ENCODE results near the gene DLG4.

DNA sequence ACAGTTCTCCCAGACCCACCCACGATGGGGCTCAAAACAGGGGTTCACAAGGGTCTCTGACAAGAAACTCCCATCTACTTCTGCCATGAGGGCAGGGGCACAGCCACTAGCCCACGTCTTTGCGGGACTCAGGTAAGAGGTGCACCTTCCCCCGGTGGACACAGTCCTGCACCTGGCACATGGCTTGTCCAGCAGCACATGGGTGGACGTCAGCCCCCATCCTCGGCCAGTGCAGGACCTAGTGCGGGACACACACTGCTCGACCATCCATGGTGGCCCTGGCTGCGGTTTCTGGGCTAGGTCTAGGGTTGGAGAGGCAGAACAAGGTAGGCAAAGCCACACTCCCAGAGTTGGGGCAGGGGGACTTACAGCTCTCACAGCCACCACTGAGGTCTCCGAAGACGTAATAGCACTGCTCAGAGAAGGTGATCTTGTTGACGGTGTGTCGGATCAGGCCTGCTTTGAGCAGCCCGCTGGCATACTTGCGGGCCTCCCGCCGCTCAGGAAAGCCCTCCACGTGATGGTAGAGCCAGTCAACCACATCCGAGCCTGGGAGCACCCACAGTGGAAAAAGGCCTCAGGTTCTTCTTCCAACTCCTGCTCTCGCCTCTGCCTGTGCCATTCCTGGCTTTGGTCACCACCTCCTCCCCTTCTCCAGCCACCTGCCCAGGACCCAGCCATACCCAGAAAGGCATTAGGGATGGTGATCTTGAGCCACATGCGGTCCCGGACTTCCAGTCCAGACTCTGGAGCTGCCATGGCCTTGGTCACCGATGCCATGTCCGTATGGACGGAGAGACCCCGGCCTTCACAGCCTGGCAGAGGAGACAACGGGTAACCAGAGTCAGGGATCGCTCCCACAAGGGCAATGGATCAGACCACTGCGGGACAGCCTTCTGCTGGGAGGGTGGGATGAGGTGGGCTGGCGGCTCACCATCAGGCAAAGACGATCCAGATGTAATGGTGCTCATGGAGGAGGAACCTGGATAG, 7.4 kb upstream of the DLG4 start:
- no peak for TF ChIP-seq EZH2 (IDR thresholded peaks at IDR 0.05; ENCODE audit: borderline replicate concordance, low read depth, low read length, severe bottlenecking)
- TF ChIP-seq, protein P1, sequence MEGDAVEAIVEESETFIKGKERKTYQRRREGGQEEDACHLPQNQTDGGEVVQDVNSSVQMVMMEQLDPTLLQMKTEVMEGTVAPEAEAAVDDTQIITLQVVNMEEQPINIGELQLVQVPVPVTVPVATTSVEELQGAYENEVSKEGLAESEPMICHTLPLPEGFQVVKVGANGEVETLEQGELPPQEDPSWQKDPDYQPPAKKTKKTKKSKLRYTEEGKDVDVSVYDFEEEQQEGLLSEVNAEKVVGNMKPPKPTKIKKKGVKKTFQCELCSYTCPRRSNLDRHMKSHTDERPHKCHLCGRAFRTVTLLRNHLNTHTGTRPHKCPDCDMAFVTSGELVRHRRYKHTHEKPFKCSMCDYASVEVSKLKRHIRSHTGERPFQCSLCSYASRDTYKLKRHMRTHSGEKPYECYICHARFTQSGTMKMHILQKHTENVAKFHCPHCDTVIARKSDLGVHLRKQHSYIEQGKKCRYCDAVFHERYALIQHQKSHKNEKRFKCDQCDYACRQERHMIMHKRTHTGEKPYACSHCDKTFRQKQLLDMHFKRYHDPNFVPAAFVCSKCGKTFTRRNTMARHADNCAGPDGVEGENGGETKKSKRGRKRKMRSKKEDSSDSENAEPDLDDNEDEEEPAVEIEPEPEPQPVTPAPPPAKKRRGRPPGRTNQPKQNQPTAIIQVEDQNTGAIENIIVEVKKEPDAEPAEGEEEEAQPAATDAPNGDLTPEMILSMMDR (IDR thresholded peaks at IDR 0.05; ENCODE audit: borderline replicate concordance, extremely low read depth, low read length, poor library complexity, severe bottlenecking) = no peak
